8988T (cell line): ENCODE results near the gene MAML3.

Experiments
- DNase-seq: peaks from one replicate; pipeline ENCODE4 v3.0.0; 2011

Gene MAML3

DNA sequence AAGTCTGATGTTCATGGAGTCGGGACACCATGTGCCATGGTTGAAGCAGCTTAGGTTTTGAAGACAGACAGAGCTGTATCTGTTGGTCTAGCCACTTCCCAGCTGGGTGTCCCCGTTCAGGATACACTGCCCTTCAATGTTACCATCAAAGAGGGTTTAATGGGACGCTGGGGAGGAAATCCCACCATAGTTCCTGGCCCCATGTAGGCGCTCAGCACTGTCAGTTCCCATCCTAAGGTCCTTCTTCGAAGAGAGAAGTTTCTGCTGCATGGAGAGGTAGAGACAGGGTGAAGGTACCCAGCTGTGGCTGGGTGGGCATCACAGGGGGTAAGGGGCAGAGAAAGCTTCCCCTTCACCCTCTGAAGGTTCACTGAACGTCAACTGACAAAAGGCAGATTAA, 484.6 kb downstream of the MAML3 start:
- DNase-seq: no peak

DNA sequence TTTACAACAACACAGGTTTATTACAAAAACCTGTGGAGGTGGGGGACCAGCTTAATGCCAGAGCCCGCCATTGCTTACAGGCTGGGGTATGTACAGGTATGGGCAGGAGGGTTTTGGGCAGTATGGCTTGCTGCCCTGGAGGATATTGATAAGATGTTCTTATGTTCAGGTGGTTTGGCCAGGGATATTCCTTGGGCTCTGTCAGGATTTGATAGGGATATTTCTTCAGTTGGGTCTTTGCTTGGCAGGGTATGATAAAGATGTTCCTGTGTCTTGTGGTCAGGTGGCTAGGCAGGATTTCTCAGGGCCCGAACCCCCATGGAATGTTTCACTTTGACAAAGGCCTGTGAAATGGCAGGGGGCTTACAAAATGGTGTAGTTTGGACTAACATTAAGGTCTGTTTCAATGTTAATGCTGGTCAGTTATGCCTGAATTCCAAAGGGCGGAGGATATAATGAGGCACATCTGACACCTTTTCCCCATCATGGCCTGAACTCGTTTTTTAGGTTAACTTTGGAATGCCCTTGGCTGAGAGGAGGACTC, 485.3 kb downstream of the MAML3 start:
- no peak for DNase-seq

DNA sequence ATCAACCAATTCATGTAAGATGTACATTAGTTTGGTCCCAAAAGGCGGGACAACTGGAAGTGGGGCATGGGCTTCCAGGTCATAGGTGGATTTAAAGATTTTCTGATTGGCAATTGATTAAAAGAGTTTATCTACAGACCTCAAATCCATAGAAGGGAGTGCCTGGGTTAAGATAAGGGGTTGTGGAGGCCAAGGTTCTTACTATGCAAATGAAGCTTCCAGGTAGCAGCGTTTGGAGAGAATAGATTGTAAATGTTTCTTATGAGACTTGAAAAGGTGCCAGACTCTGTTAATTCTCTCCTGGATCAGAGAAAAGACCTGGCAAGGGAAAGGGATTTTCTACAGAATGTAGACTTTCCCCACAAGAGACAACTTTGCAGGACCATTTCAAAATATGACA, 485.9 kb downstream of the MAML3 start:
- no peak for DNase-seq
